HG02798 (cell line): Measurements from ENCODE around the gene MALT1.
"Not testable (repeated sequence)": the region's sequence is repeated elsewhere in the genome, so short reads cannot be mapped to it uniquely, and the experiment has no call there.

ENCODE experiments used
- ATAC-seq: cut with Tn5 transposase; IDR thresholded peaks from one replicate; pipeline ENCODE4 v1.9.1; 2021; ENCODE audit warnings: mild to moderate bottlenecking; ENCODE audit not compliant: unreplicated experiment, poor library complexity

Gene MALT1

DNA sequence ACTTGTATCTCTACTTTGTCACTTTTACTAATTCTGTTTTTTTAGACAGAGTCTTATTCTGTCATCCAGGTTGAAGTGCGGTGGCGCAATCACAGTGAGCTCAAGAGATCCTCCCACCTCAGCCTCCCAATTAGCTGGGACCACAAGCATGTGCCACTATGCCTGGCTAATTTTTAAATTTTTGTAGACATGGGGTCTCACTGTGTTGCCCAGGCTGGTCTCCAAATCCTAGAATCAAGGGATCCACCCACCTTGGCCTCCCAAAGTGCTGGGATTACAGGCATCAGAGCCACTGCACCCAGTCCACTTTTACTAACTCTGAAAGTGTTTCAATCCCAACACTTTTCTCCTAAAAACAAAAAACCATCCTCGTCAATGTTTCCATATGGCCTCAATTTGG, 94.9 kb downstream of the MALT1 start:
- ATAC-seq: no peak

DNA sequence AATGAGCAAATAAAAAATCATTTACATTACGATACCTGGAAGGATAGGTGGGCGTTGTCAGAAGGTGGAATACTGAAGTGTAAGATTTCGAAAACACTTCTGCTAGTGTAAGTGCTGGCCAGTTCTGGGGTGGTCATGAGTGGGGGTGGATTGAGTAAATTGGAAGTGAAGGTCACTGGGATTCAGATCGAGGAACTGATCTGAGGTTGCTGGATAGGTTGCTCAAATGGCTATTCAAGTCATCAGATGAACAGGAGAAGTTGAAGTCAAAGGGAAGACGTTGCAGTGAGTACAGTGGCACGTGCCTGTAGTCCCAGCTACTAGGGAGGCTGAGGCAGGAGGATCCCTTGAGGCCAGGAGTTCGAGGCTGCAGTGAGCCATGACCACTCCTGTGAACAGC, 95.7 kb downstream of the MALT1 start:
- no peak for ATAC-seq

DNA sequence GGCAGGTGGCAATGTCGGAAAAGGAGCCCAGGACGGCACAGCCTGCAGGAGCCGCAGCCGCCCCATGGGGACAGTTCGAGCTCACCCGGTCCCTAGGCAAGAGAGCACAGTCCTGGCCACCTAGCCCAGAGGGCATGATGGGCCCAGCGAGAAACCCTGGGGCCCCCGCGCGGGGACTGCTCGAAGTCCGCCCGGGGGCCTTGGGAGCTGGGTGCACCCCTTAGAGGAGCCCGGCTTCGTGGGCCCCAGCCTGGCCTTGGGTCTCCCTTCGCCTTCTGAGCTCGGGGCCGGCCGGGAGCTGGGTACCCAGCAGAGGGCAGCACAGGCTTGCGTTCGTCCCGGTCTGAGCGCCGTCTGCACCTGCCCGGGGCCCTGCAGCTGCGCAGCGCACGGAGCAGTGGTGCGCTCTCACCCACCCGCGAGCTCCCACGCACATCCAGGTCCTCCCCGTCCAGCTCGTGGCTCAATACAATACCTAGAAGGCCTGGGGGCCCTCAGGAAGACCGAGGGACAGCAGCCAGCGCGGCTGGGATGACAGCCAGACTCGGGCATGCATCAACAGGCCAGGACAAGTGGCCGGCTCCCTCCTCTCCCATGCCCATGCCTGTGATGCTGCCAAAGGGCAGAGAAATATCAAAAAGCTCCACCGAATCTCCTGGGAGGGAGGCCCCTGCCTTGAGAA, 97.2 kb downstream of the MALT1 start:
- peak; percentile 89 for ATAC-seq

DNA sequence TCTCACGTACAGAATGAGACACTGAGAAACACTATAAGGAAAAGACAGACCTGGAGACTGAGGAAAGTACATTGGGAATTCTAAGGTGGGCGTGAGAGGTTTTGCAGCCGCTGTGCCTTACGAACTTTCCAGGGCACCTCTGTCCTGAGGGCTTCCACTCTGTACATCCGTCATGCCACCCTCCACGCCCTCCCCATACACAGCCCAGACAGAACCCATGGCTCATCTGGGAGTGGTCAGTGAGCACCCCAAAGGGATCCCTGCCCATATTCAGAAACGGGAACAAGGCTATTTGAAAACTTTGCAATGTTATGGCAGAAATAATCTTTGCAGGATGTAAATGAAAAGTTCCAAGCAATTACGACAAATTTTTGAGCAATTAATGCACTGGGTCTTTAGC, 98.1 kb downstream of the MALT1 start:
- ATAC-seq: no peak

- ATAC-seq: no peak
Measured at GRCh38 chr18:58770601-58771000, 99.3 kb downstream of the MALT1 start.

DNA sequence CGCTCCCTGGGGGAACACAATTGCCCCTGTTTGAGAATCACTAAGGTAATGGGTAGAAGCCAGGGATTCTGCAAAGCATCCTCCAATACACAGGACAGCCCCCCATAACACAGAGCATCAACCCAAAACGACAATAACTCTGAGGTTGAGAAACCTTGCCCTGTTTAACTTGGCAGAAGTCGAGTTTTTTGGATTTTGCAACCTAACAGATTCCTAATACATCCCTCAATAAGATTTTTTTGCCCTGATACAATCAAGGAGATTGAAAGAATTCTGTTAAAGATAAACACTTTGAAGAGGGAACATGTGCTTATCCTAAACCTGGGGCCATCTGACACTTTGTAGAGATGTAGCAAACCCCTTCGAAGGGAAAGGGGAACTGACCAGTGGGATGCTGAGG, 100.9 kb downstream of the MALT1 start:
- no peak for ATAC-seq

DNA sequence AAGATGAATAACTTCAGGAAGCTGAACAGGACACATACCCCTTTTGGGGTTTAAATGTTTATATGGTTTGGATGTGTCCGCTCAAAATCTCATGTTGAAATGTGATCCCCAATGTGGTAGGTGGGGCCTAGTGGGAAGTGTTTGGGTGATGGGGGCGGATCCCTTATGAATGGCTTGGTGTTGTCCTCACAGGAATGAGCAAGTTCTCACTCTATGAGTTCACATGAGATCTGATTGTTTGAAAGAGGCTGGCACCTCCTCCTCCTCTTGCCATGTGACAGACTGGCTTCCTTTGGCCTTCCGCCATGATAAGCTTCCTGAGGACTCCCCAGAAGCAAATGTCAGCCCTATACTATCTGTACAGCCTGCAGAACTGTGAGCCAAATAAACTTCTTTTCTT, 104.8 kb downstream of the MALT1 start:
- ATAC-seq: no peak

GRCh38 chr18:58776541-58776940, 105.3 kb downstream of the MALT1 start:
- not testable (repeated sequence) for ATAC-seq

- ATAC-seq: no peak
Measured at GRCh38 chr18:58777471-58777870, 106.2 kb downstream of the MALT1 start.

GRCh38 chr18:58779529-58779928, 108.3 kb downstream of the MALT1 start:
- no peak for ATAC-seq

DNA sequence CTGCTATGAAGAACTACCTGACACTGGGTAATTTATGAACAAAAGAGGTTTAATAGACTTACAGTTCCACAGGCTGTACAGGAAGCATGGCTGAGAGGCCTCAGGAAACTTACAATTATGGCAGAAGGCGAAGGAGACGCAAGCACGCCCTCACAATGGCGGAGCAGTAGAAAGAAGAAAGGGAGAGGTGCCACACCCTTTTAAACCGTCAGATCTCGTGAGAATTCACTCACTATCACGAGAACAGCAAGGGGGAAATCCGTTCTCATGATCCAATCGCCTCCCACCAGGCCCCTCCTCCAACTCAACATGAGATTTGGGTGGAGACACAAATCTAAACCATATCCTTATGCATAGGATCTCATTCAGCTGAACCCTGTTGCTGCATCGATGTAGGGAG, 108.8 kb downstream of the MALT1 start:
- ATAC-seq: no peak

GRCh38 chr18:58781627-58782194, 110.4 kb downstream of the MALT1 start:
- ATAC-seq: peak; percentile 73

- ATAC-seq: no peak
Measured at GRCh38 chr18:58784601-58785137, 113.4 kb downstream of the MALT1 start.

DNA sequence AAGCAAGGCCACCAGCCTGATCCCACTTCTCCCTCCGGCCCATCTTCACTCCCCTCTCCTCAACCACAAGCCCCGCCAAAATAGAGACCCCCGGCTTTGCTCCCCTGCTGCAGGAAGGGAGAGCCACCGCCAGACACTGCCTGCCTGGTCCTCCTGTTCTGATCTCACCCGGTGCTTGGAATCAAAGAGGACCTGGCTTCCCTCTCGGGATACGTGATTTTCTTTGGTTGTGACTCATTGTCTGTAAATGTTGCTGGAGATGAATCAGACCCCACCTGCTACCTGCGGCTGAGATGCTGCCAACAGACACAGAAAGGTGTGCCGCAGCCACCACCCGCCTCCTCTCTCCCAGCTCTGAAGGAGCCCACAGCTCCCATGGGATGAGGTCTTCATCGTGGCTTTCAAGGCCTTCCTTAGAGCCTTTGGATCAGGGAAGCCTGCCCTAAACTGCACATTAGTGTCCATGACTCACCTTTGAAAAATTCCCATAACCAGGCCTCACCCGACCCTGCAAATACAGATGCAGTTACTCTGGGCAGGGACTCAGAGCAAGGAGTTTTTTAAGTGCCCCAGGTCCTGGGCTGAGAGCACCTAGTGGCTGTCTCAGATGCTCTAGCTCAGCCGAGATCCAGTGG, 114.0 kb downstream of the MALT1 start:
- no peak for ATAC-seq

DNA sequence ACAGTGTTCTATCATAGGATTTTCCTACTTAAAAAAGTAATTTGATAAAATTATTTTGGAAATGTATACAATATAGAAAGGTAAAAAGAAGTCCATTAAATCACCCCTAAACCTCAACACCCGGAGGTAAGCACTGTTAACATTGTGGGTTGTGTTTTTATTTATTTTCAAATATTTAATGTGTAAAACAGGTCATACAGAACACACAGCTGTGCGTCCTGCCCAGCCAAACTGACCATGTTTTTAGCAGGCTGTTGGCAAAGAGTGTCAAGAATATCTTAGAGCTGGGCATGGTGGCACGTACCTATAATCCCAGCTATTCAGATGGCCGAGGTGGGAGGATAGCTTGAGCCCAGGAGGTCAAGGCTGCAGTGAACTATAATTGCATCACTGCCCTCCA, 114.6 kb downstream of the MALT1 start:
- ATAC-seq: no peak

- ATAC-seq: no peak
Measured at GRCh38 chr18:58787536-58788149, 116.4 kb downstream of the MALT1 start.

DNA sequence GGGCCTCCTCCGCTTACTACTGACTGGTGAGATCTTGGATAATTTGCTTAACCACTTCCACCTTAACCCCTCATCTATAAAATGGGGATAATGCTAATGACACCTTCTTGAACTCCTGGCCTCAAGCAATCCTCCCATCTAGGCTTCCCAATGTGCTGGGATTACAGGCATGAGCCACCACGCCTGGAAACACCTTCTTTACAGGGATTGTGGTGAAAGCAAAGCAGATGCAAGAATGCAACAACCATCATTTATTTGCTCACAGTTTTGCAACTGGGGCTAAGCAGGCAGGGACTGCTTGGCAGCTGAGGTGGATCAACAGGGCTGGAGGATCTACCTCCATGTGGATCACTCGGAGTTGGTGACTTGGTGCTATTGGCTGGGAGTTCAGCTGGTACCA, 117.2 kb downstream of the MALT1 start:
- no peak for ATAC-seq

GRCh38 chr18:58788971-58789875, 118.0 kb downstream of the MALT1 start:
- ATAC-seq: no peak

GRCh38 chr18:58789876-58790240, 118.6 kb downstream of the MALT1 start:
- ATAC-seq: no peak

DNA sequence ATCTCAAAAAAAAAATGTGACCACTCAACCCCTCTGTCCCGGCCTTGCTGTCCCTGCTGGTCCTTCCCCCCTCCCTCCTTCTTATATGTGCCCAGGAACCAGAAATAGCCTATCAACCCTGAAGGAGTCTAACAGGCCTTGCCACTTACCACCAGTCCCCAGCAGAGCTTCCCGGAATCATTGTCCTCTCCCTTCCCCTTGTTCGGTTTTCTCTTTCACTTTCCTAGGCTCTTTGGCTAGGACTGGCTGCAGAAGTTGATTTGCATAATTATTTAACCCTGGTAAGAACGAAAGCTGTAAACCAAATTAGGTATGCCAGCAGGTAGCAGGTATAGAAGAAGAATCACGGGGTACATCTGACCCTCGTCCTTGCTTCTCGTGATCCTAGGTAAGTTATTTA, 120.8 kb downstream of the MALT1 start:
- peak; percentile 92 for ATAC-seq
